Measurements from ENCODE around the gene EVC2.

DNA sequence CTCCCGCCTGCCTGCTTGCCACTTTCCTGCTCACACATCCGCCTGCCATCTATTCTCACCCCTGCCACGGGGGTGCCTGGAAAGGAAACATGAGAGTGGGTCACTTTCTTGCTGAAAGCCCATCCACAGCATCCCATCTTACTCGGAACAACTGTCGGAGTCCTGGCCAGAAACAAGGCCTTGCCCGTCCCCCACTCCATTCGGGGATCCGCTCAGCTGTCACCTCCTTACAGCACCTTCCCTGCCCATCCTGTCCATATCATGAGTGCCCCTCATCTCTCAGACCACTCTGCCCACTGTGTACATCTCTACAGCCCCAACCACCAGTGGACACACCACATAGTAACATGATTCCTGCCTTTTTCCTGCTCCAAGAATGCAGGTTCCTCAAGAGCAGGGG, 6.4 kb downstream of the EVC2 start:
- TF ChIP-seq POLR2A (IDR thresholded peaks at IDR 0.05; ENCODE audit: low read depth, low read length) (no peak), ZNF24 (IDR thresholded peaks at IDR 0.05) (no peak), MXI1 (IDR thresholded peaks at IDR 0.05; ENCODE audit: low read depth, low read length) (no peak)
- TF ChIP-seq, protein P1, sequence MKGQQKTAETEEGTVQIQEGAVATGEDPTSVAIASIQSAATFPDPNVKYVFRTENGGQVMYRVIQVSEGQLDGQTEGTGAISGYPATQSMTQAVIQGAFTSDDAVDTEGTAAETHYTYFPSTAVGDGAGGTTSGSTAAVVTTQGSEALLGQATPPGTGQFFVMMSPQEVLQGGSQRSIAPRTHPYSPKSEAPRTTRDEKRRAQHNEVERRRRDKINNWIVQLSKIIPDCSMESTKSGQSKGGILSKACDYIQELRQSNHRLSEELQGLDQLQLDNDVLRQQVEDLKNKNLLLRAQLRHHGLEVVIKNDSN (IDR thresholded peaks at IDR 0.05; ENCODE audit: borderline replicate concordance, extremely low read length, insufficient read depth, low read depth, low read length): no peak
- TF ChIP-seq, protein P2, sequence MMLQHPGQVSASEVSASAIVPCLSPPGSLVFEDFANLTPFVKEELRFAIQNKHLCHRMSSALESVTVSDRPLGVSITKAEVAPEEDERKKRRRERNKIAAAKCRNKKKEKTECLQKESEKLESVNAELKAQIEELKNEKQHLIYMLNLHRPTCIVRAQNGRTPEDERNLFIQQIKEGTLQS (IDR thresholded peaks at IDR 0.05; ENCODE audit: borderline replicate concordance, extremely low read depth, low read depth, low read length): no peak

Data from GM12878 (cell line).